Measurements from ENCODE around the gene ZBTB42. TPM values are rescaled to one million over a fixed set of nuclear protein-coding genes. Genes with fewer than 3 reads are reported as not detected.

Gene ZBTB42
- total and polyA plus RNA-seq, 12 donors, result 1.8 to 9.2 (median 5.9) TPM

DNA sequence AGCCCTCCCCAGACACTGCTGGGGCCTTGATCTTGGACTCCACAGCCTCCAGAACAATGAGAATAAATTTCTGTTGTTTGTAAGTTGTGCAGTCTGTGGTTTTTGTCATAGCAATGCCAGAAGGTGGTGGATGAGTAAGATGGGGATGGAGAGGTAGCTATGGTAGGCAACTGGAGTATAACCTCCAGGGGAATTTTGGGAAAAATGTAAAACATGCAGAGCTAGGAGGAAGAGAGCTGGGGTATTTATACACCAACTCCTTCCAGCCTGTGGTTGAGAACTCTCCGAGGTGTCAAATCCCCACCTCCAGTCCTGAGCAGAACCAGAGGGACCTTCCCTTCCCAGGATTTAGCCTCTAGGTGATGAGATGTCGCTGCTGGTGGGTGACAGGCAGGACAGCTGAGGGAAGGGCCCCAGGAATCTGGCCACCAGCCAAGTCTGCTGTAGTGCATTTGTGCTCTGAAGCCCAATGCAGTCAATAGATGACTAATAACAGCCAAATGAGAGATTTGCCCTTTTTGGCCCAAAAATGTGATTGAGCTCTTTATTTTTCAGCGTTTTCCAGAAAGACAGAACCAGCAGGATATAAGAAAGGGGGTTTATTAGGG lies 45.0 kb downstream of the ZBTB42 start:
- intact Hi-C loops (cut with DNase I), result loop anchor here in 1 of 10 donors (5.0 kb wide), 1 partner anchor 244 kb away; the partner anchor contains the start of gene TMEM179
- ATAC-seq, result no peak
- Histone ChIP-seq H3K4me1 (peaks cover 5 to 20% (median 17%) of the 10 kb centered on the region in 9 donors), H3K27me3 (peaks cover 2 to 92% (median 50%) of the 10 kb centered on the region in 7 donors), H3K9me3 (no peaks in the 10 kb centered on the region), H3K4me3 (no peak overlapping the region), H3K27ac (no peak overlapping the region), H3K36me3 (no peaks in the 10 kb centered on the region)
- WGBS, 2 donors, result 71 to 87% methylated on average over 3 of the region's 3 CpGs
- no peak for DNase-seq
- TF ChIP-seq, protein P1, sequence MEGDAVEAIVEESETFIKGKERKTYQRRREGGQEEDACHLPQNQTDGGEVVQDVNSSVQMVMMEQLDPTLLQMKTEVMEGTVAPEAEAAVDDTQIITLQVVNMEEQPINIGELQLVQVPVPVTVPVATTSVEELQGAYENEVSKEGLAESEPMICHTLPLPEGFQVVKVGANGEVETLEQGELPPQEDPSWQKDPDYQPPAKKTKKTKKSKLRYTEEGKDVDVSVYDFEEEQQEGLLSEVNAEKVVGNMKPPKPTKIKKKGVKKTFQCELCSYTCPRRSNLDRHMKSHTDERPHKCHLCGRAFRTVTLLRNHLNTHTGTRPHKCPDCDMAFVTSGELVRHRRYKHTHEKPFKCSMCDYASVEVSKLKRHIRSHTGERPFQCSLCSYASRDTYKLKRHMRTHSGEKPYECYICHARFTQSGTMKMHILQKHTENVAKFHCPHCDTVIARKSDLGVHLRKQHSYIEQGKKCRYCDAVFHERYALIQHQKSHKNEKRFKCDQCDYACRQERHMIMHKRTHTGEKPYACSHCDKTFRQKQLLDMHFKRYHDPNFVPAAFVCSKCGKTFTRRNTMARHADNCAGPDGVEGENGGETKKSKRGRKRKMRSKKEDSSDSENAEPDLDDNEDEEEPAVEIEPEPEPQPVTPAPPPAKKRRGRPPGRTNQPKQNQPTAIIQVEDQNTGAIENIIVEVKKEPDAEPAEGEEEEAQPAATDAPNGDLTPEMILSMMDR (IDR thresholded peaks at IDR 0.05), result no peak

DNA sequence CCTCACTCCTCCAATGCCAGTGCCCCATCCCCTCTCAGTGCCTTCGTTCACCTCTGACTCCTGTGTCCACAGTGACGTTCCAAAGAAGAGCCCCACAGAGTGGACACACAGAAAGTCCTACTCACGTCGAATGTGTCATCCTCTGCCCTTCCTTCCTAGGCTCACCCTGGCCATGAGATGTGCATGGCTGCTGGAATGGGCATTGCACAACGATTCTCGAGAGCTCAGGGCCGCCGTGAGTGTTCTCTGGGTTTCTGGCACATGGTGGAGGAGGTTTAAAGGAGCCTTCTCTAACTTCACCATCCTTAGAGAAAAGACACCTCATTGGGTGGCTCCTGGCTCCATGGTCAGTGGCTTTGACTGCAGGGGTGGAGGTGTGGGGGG lies 51.4 kb downstream of the ZBTB42 start:
- H3K27me3 ChIP-seq, result peaks cover 0 to 75% (median 40%) of the 10 kb centered on the region in 7 donors
- H3K4me3 ChIP-seq, result no peak overlapping the region
- H3K4me1 ChIP-seq, result no peaks in the 10 kb centered on the region
- ATAC-seq (no peak), DNase-seq (no peak)
- no peaks in the 10 kb centered on the region for H3K9me3 ChIP-seq
- 56 to 62% methylated on average over 8 of the region's 8 CpGs for WGBS, 2 donors
- intact Hi-C loops (cut with DNase I), result no loop called here
- H3K27ac ChIP-seq, result no peak overlapping the region
- TF ChIP-seq, protein P1 (IDR thresholded peaks at IDR 0.05), result no peak
- H3K36me3 ChIP-seq, result no peaks in the 10 kb centered on the region

Other genes starting within 250 kb of the ZBTB42 start
- gene C14orf180, start 221.3 kb upstream of the ZBTB42 start, total RNA-seq, result 100 to 1,000 TPM in 1 of 10 donors, 10 to 100 TPM in 9; 55.0 to 124 (median 75.1) TPM
- gene C14orf180, start 221.3 kb upstream of the ZBTB42 start, polyA plus RNA-seq, result 100 to 1,000 TPM in 1 of 2 donors, 10 to 100 TPM in 1; 13.8 to 139 TPM
- 1 to 10 TPM in 1 of 10 donors, under 1 TPM in 4, not detected in 5; 0.34 to 1.0 (median 0.42) TPM for gene TMEM179, start 196.3 kb upstream of the ZBTB42 start, total RNA-seq
- under 1 TPM; 0.17 to 0.22 TPM for gene TMEM179, start 196.3 kb upstream of the ZBTB42 start, polyA plus RNA-seq
- gene INF2, start 111.5 kb upstream of the ZBTB42 start, total RNA-seq, result 10 to 100 TPM; 22.5 to 40.1 (median 27.7) TPM
- gene INF2, start 111.5 kb upstream of the ZBTB42 start, polyA plus RNA-seq, result 10 to 100 TPM; 27.0 to 73.8 TPM
- 100 to 1,000 TPM; 159 to 295 (median 195) TPM for gene ADSS1, start 76.9 kb upstream of the ZBTB42 start, total RNA-seq
- gene ADSS1, start 76.9 kb upstream of the ZBTB42 start, polyA plus RNA-seq, result 100 to 1,000 TPM in 1 of 2 donors, 10 to 100 TPM in 1; 74.6 to 220 TPM
- gene SIVA1, start 48.0 kb upstream of the ZBTB42 start, total RNA-seq, result 10 to 100 TPM; 43.3 to 69.6 (median 50.8) TPM
- 100 to 1,000 TPM in 1 of 2 donors, 10 to 100 TPM in 1; 78.6 to 203 TPM for gene SIVA1, start 48.0 kb upstream of the ZBTB42 start, polyA plus RNA-seq
- gene AKT1, start 5.4 kb upstream of the ZBTB42 start, total RNA-seq, result 100 to 1,000 TPM in 9 of 10 donors, 10 to 100 TPM in 1; 98.1 to 152 (median 141) TPM
- 100 to 1,000 TPM in 1 of 2 donors, 10 to 100 TPM in 1; 95.7 to 112 TPM for gene AKT1, start 5.4 kb upstream of the ZBTB42 start, polyA plus RNA-seq
- gene CEP170B, start 64.2 kb downstream of the ZBTB42 start, total RNA-seq, result 10 to 100 TPM in 9 of 10 donors, 1 to 10 TPM in 1; 8.3 to 13.6 (median 12.3) TPM
- gene CEP170B, start 64.2 kb downstream of the ZBTB42 start, polyA plus RNA-seq, result 1 to 10 TPM; 6.8 to 9.1 TPM
- under 1 TPM in 9 of 10 donors, not detected in 1; 0.23 to 0.91 (median 0.50) TPM for gene PLD4, start 123.8 kb downstream of the ZBTB42 start, total RNA-seq
- under 1 TPM; 0.07 to 0.13 TPM for gene PLD4, start 123.8 kb downstream of the ZBTB42 start, polyA plus RNA-seq
- gene AHNAK2, start 177.3 kb downstream of the ZBTB42 start, total RNA-seq, result 10 to 100 TPM in 1 of 10 donors, 1 to 10 TPM in 9; 1.1 to 29.5 (median 2.6) TPM
- gene AHNAK2, start 177.3 kb downstream of the ZBTB42 start, polyA plus RNA-seq, result 1 to 10 TPM; 3.5 to 4.0 TPM
- 1 to 10 TPM; 1.2 to 3.1 (median 2.4) TPM for gene CLBA1, start 184.7 kb downstream of the ZBTB42 start, total RNA-seq
- gene CLBA1, start 184.7 kb downstream of the ZBTB42 start, polyA plus RNA-seq, result 1 to 10 TPM; 2.9 to 3.5 TPM
- 1 to 10 TPM; 1.5 to 6.4 (median 2.0) TPM for gene CDCA4, start 220.0 kb downstream of the ZBTB42 start, total RNA-seq
- 1 to 10 TPM; 2.7 to 3.2 TPM for gene CDCA4, start 220.0 kb downstream of the ZBTB42 start, polyA plus RNA-seq

Measured in heart right ventricle (tissue), 16 donors.